GM12873 (cell line): ENCODE measurements around the gene GSTM2.

ENCODE experiments used
- CTCF ChIP-seq: IDR thresholded peaks from 2 replicates; pipeline ENCODE4 v1.5.1; 2012; ENCODE audit warnings: low read depth, mild to moderate bottlenecking, moderate library complexity, low read length, control low read depth; ENCODE audit not compliant: insufficient read depth; ENCODE audit errors: missing control alignments

The GSTM2 gene

GRCh38 chr1:109631513-109632505, 36.0 kb upstream of the GSTM2 start:
- TF ChIP-seq CTCF, result no peak

- no peak for TF ChIP-seq CTCF
Measured at GRCh38 chr1:109632671-109633346, 35.0 kb upstream of the GSTM2 start.

- TF ChIP-seq CTCF, result no peak
Measured at GRCh38 chr1:109634292-109634691, 33.6 kb upstream of the GSTM2 start.

GRCh38 chr1:109634771-109635750, 32.8 kb upstream of the GSTM2 start:
- no peak for TF ChIP-seq CTCF

- no peak for TF ChIP-seq CTCF
Measured at GRCh38 chr1:109635862-109636200, 32.0 kb upstream of the GSTM2 start.

GRCh38 chr1:109636201-109636952, 31.5 kb upstream of the GSTM2 start:
- TF ChIP-seq CTCF, result no peak
